Body of pancreas (tissue), 4 donors: ENCODE results near the gene SHKBP1. TPM values are rescaled to one million over a fixed set of nuclear protein-coding genes. Genes with fewer than 3 reads are reported as not detected.

ENCODE experiments used
- ATAC-seq: fragments of 150-250 bp; one replicate; pipeline ENCODE4 v1.9.1; 2016
- DNase-seq, 4 donors: peaks; one replicate each; pipeline ENCODE4 v3.0.0-alpha.2; 2019
- H3K27ac ChIP-seq, 4 donors: fragments of 200-600 bp; sonication (generic); 1 replicate in 3 of 4; 2 replicates in 1 of 4; pipeline versions ENCODE4 v1.5.1 to v1.6.1; 2016 to 2019; ENCODE audit warnings: mild to moderate bottlenecking in 1 of 4, mixed read lengths in 1 of 4, moderate library complexity in 1 of 4
- H3K27me3 ChIP-seq, 2 donors: fragments of 200-600 bp; sonication (generic); one replicate each; pipeline ENCODE4 v1.6.0; 2016; ENCODE audit warnings: mild to moderate bottlenecking in 1 of 2
- H3K36me3 ChIP-seq, 2 donors: fragments of 200-600 bp; sonication (generic); replicated peaks in 1 of 2; 2 replicates each; pipeline ENCODE4 v1.5.1; 2016; ENCODE audit warnings: low read depth in 2 of 2; ENCODE audit not compliant: insufficient read depth in 1 of 2
- H3K4me1 ChIP-seq: fragments of 200-600 bp; sonication (generic); one replicate; pipeline ENCODE4 v1.6.0; 2016
- H3K4me3 ChIP-seq, 2 donors: fragments of 200-600 bp; sonication (generic); 1 replicate in 1 of 2; 2 replicates in 1 of 2; pipeline ENCODE4 v1.5.1; 2016 to 2019
- H3K9me3 ChIP-seq, 3 donors: fragments of 200-600 bp; sonication (generic); 1 replicate in 2 of 3; 2 replicates in 1 of 3; pipeline ENCODE4 v1.5.1; 2016
- POLR2A ChIP-seq, 3 donors: fragments of 450-650 bp; IDR thresholded peaks; one replicate each; pipeline ENCODE4 v1.6.1; 2016; ENCODE audit warnings: antibody characterized with exemption in 3 of 3, mild to moderate bottlenecking in 2 of 3
- WGBS, 2 donors: methylation state at CpG; one replicate each; pipeline ENCODE4 v1.1.5; 2017; 5-methylcytosine and 5-hydroxymethylcytosine counted together
- intact Hi-C: fragments of 100-400 bp; cut with DNase I; formaldehyde crosslinking; loops from one replicate; pipeline ENCODE4 v1.15.1; 2023
- total RNA-seq, 2 donors: library from RNA; depleted of rRNA; stranded (reverse); fragments of >200 nt; gene quantifications; one replicate each; pipeline ENCODE4 v1.1.0, GENCODE V29; 2016
- TF ChIP-seq, protein P1 (sequence below), 7 experiments: fragments of 450-650 bp in 4 of 7; fragments of 200-600 bp in 3 of 7; sonication (generic) in 3 of 7; IDR thresholded peaks; one replicate each; pipeline ENCODE4 v1.5.1; 2016 to 2019; ENCODE audit warnings: antibody characterized with exemption in 7 of 7

The SHKBP1 gene
- total RNA-seq, 2 donors from 2014 or later, result 43.3 to 63.6 TPM

DNA sequence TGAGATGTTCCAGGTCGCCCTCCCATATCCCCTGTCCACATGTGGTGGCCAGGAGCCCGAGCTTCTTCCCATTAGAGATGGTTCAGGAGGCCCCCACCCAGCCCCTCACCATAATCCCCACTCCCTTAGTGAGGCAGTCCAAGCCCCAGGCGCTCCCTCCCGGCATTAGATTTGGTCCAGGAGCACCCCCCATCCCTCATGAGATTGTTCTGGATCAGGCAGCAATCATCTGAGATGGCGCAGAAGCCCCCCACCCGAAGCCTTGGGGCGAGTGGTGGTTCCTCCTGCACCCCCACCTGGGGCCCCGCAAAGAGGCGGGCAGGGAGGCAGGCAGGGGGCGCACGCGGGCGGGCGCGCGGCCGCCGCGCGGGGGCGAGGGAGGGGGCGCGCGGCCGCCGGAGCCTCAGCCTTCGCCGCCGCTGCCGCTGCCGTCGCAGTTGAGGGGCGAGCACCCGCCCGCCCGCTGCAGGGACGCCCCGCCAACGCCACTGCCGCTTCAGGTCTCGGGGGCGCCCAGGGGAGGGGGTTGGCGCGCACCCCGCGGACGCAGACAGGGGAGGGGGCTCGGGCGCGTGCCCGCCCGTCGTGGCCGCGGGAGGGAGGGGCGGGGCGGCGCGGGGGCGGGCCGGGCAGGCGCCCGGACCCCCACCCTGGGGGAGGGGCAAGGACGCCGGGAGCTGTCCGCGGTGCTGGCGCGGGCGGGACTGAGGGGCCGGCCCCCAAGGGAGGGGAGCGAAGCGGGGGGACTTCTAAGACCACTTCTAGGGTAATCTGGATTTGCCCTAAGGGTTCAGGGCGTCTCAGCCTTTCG lies 46.4 kb upstream of the SHKBP1 start:
- H3K4me1 ChIP-seq, result peaks cover 21% of the 10 kb centered on the region
- H3K36me3 ChIP-seq, result no peaks in the 10 kb centered on the region
- TF ChIP-seq, protein P1, sequence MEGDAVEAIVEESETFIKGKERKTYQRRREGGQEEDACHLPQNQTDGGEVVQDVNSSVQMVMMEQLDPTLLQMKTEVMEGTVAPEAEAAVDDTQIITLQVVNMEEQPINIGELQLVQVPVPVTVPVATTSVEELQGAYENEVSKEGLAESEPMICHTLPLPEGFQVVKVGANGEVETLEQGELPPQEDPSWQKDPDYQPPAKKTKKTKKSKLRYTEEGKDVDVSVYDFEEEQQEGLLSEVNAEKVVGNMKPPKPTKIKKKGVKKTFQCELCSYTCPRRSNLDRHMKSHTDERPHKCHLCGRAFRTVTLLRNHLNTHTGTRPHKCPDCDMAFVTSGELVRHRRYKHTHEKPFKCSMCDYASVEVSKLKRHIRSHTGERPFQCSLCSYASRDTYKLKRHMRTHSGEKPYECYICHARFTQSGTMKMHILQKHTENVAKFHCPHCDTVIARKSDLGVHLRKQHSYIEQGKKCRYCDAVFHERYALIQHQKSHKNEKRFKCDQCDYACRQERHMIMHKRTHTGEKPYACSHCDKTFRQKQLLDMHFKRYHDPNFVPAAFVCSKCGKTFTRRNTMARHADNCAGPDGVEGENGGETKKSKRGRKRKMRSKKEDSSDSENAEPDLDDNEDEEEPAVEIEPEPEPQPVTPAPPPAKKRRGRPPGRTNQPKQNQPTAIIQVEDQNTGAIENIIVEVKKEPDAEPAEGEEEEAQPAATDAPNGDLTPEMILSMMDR (IDR thresholded peaks at IDR 0.05), result peak in 2 of 7 experiments; percentile 10 to 37
- TF ChIP-seq POLR2A (IDR thresholded peaks at IDR 0.05), result no peak
- H3K27me3 ChIP-seq, result no peaks in the 10 kb centered on the region
- peak in 2 of 4 donors; percentile 24 to 42 for DNase-seq
- no peaks in the 10 kb centered on the region for H3K9me3 ChIP-seq
- intact Hi-C loops, result loop anchor here (5.0 kb wide), 1 partner anchor 67 kb away; no protein-coding TSS in a partner anchor
- WGBS, 2 donors, result 6 to 18% methylated on average over 8 to 33 of the region's 75 CpGs
- no peak overlapping the region for H3K4me3 ChIP-seq
- peak; percentile 24 for ATAC-seq
- no peak overlapping the region for H3K27ac ChIP-seq

DNA sequence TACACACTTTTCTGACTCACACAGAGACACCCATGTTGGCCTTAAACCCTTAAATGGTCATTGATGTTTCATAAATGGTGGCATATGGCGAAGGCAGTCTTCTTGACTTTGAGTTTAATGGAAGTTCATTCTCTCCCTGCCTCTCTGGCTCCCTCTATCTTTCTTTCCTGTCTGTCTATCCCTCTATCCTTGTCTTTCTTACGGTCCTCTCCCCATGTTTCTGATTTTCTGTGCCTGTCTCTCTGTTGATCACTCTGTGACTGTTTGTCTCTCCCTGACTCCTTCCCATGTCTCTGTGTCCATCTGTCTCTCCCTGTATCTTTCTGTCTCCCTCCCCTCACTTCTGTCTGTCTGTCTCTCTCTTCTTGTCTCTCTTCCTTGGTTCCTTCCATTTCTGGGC lies 43.2 kb upstream of the SHKBP1 start:
- Histone ChIP-seq H3K9me3 (no peaks in the 10 kb centered on the region), H3K27ac (no peak overlapping the region), H3K27me3 (no peaks in the 10 kb centered on the region), H3K4me1 (peaks cover 21% of the 10 kb centered on the region), H3K36me3 (no peaks in the 10 kb centered on the region), H3K4me3 (no peak overlapping the region)
- TF ChIP-seq, protein P1 (IDR thresholded peaks at IDR 0.05), result peak in 1 of 7 experiments; percentile 6
- TF ChIP-seq POLR2A (IDR thresholded peaks at IDR 0.05), result no peak
- ATAC-seq, result no peak
- intact Hi-C loops, result loop anchor here (5.0 kb wide), 1 partner anchor 64 kb away; no protein-coding TSS in a partner anchor
- WGBS, 2 donors, result 85 to 89% methylated on average over 2 of the region's 2 CpGs
- no peak for DNase-seq

DNA sequence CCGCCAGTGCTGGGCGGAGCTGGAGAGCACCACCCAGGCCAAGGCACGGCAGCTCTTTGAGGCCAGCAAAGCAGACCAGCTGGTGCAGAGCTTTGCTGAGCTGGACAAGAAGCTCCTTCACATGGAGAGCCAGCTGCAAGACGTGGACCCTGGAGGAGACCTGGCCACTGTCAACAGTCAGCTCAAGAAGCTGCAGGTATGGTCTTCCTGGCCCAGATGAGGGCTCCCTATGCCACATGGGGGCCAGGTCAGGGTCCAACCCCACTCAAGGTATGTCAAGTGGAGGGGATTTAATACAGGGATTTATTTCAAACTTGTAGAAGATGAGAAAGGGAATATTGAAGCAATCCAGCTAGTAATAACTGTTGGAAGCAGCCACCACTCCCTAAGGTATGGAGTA lies 42.5 kb upstream of the SHKBP1 start:
- intact Hi-C loops, result loop anchor here (5.0 kb wide), 1 partner anchor 63 kb away; no protein-coding TSS in a partner anchor
- DNase-seq (no peak), ATAC-seq (no peak)
- Histone ChIP-seq H3K4me3 (no peak overlapping the region), H3K36me3 (no peaks in the 10 kb centered on the region), H3K27me3 (no peaks in the 10 kb centered on the region), H3K9me3 (no peaks in the 10 kb centered on the region), H3K27ac (no peak overlapping the region), H3K4me1 (peaks cover 17% of the 10 kb centered on the region)
- TF ChIP-seq, protein P1 (IDR thresholded peaks at IDR 0.05), result no peak
- TF ChIP-seq POLR2A (IDR thresholded peaks at IDR 0.05), result no peak
- 85 to 100% methylated on average over 3 to 4 of the region's 4 CpGs for WGBS, 2 donors

DNA sequence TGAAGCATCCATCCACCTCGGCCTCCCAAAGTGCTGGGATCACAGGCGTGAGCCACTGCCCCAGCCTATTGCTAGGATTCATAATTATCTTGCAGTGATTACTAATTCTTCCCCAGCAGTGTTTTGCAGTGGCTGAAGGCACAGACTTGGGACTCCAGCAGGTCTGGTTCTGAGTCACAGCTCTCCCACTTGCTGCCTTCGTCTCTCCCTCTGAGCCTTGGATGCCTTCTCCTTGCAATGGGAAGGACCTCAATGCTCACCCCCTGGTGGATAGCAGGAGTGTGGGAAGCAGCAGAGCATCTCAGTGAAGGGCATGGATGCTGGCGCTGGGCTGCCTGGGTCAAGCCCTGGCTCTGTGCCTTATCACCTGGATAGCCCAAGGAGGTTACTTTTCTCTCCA lies 37.6 kb upstream of the SHKBP1 start:
- Histone ChIP-seq H3K4me3 (no peak overlapping the region), H3K36me3 (no peaks in the 10 kb centered on the region), H3K4me1 (peaks cover 15% of the 10 kb centered on the region), H3K9me3 (no peaks in the 10 kb centered on the region), H3K27me3 (no peaks in the 10 kb centered on the region), H3K27ac (no peak overlapping the region)
- ATAC-seq (no peak), DNase-seq (no peak)
- intact Hi-C loops, result no loop called here
- TF ChIP-seq, protein P1 (IDR thresholded peaks at IDR 0.05), result no peak
- TF ChIP-seq POLR2A (IDR thresholded peaks at IDR 0.05), result no peak
- 45% methylated on average over 3 to 4 of the region's 4 CpGs for WGBS, 2 donors
